GM18505 (cell line): ENCODE measurements around the gene GEMIN7.
A peak's percentile ranks its signal among the peaks of the same experiment; 100 is the strongest.
"Not testable (repeated sequence)": the region's sequence is repeated elsewhere in the genome, so short reads cannot be mapped to it uniquely, and the experiment has no call there.

Experiments used
- ATAC-seq: cut with Tn5 transposase; IDR thresholded peaks from one replicate; pipeline ENCODE4 v1.9.1; 2021; ENCODE audit not compliant: unreplicated experiment
- POLR2A ChIP-seq: IDR thresholded peaks from 4 replicates; pipeline ENCODE4 v1.6.1; 2011; ENCODE audit warnings: borderline replicate concordance; ENCODE audit not compliant: insufficient read depth, insufficient read length; ENCODE audit errors: extremely low read depth

GEMIN7 gene

GRCh38 chr19:45098521-45099466 lies 19.7 kb downstream of the GEMIN7 start:
- TF ChIP-seq POLR2A = no peak
- no peak for ATAC-seq

- TF ChIP-seq POLR2A = no peak
- no peak for ATAC-seq
Measured at GRCh38 chr19:45099467-45100191, 20.6 kb downstream of the GEMIN7 start.

DNA sequence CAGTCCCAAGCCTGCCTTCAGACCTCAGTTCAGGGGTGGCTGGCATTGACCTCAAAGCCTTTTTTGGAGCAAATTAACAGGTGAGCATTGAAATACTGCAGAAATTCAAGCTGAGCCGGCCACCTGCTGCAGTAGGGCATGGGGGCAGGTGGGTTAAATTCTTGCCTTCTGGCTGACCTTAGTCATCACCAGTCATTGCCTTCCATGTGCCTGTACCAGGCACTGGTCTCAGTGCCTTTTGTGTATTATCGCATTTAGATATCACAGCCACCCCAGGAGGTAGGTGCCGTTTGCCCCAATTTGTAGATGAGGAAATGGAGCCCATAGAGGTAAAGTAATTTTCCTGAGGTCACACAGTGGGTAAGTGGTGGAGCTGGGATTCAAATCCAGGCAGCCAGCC lies 21.1 kb downstream of the GEMIN7 start:
- ATAC-seq = no peak

GRCh38 chr19:45100846-45101252 lies 21.8 kb downstream of the GEMIN7 start:
- ATAC-seq = no peak

More for the DNA sequence above, 21.1 kb downstream of the GEMIN7 start:
- no peak for TF ChIP-seq POLR2A

DNA sequence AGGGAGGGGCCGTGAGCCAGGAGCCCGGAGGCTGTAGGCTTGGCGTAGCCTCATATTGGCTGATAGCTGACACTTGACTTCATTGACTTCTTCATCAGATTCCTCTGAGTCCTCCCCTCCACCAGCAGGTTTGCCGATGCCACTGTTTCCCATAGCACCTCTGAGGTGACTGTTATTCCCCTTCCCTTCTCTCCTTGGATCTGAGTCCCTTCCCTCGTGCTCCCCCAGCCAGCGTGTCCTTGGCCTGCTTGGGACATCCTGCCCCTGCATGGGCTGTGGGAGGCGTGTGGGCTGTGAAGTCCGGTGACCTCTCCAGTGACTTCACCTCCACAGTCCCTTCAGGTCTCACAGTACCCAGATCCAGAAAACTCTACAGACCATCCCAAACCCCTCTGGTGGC lies 22.7 kb downstream of the GEMIN7 start:
- no peak for TF ChIP-seq POLR2A
- no peak for ATAC-seq

More at GRCh38 chr19:45100846-45101252, 21.8 kb downstream of the GEMIN7 start:
- no peak for TF ChIP-seq POLR2A

DNA sequence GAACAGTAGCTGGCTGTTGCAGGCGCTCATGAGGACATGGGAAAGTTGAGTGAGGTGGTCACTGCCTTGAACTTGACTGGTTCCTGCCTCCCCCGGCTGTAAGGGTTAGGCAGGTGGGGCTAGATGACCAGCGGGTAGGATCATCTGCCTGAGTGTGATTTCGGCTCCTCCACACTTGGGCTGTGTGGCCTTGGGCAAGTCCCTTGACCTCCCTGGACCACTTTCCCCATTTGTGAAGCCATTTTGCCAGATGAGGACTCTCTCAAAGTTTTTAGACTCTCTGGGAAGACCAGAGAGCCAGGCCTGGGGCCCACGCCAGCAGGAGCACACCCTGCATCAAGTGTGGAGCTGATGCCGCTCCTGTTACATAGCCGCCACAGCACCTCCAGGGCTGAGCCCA lies 23.4 kb downstream of the GEMIN7 start:
- no peak for ATAC-seq
- TF ChIP-seq POLR2A = no peak

GRCh38 chr19:45103156-45103507 lies 24.1 kb downstream of the GEMIN7 start:
- no peak for ATAC-seq
- TF ChIP-seq POLR2A = peak; percentile 12

- ATAC-seq = no peak
- peak; percentile 3 for TF ChIP-seq POLR2A
Measured at GRCh38 chr19:45103508-45104319, 24.7 kb downstream of the GEMIN7 start.

- ATAC-seq = no peak
- no peak for TF ChIP-seq POLR2A
Measured at GRCh38 chr19:45104658-45105349, 25.7 kb downstream of the GEMIN7 start.

- ATAC-seq = not testable (repeated sequence)
Measured at GRCh38 chr19:45106363-45106762, 27.3 kb downstream of the GEMIN7 start.

GRCh38 chr19:45107621-45108150 lies 28.6 kb downstream of the GEMIN7 start:
- TF ChIP-seq POLR2A = no peak
- ATAC-seq = no peak

DNA sequence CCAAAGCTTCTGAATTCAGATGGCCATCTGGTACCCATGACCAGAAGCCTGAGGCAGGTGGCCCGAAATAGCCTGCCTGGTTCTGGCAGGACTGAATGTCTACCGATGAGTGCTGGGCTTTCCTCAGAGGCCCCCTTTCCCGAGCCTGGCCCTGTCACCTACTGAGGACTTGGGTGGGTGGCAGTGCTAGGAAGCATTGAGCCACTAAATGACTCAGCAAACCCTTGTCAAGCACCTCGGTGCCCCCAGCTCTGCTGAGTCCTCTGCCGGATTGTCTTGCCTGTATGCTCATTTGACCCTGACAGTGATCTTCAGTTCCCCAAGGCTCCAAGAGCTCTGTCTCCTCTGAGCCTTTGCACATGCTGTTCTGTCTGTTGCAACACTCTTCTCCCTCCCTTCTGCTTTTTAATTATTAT lies 31.8 kb downstream of the GEMIN7 start:
- ATAC-seq = no peak
- no peak for TF ChIP-seq POLR2A
